ENCODE data around the gene LRRC4C. TPM values are rescaled to one million over a fixed set of nuclear protein-coding genes. Genes with fewer than 3 reads are reported as not detected.

Gene LRRC4C
- total RNA-seq, 1 experiment from 2014 or later = not detected

DNA sequence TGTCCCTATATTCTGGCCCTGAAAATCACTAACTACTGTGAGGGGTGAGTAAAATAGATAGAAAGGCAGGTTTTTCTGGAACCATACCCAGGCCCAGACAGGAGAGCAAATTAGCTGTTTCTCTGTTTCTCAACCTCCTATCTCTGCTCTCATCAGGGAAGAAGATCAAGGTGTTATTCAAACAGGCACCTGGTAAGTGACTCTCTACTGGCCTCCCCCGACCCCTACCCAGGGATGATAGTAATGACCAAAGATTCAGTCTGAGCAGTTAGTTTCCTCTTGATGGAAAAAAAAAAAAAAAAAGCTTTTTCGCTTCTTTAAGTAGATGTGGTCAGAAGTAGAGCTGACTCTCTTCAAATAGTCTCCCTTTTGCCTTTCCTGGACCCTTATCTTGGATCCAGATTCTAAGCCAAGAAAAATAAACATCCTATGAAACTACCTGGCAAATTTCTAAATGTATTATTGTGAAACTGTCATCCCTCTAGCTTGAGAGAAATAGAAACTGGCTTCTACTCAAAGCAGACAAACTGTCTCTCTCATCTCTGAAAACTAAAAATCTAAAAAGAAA lies 9.9 kb downstream of the LRRC4C start:
- H3F3A ChIP-seq (ENCODE audit: low read length, unreplicated experiment) = no peaks in the 10 kb centered on the region
- intact Hi-C loops (cut with micrococcal nuclease) = no loop called here
- H4K20me1 ChIP-seq (ENCODE audit: low read length) = no peaks in the 10 kb centered on the region
- no peaks in the 10 kb centered on the region for H3K9me3 ChIP-seq (ENCODE audit: low read length)
- no peaks in the 10 kb centered on the region for H3K4me1 ChIP-seq (ENCODE audit: insufficient read depth, low read length)
- H3K36me3 ChIP-seq (ENCODE audit: low read depth, low read length) = no peaks in the 10 kb centered on the region
- no peak overlapping the region for H3K27ac ChIP-seq (ENCODE audit: low read length)
- H2AFZ ChIP-seq (ENCODE audit: low read length) = no peak overlapping the region
- H3K9ac ChIP-seq (ENCODE audit: low read length) = no peak overlapping the region
- TF ChIP-seq EZH2phosphoT487 (IDR thresholded peaks at IDR 0.05; ENCODE audit: borderline replicate concordance, low read length) (no peak), EZH2 (IDR thresholded peaks at IDR 0.05; ENCODE audit: low read length, unreplicated experiment) (no peak)
- TF ChIP-seq, protein P1, sequence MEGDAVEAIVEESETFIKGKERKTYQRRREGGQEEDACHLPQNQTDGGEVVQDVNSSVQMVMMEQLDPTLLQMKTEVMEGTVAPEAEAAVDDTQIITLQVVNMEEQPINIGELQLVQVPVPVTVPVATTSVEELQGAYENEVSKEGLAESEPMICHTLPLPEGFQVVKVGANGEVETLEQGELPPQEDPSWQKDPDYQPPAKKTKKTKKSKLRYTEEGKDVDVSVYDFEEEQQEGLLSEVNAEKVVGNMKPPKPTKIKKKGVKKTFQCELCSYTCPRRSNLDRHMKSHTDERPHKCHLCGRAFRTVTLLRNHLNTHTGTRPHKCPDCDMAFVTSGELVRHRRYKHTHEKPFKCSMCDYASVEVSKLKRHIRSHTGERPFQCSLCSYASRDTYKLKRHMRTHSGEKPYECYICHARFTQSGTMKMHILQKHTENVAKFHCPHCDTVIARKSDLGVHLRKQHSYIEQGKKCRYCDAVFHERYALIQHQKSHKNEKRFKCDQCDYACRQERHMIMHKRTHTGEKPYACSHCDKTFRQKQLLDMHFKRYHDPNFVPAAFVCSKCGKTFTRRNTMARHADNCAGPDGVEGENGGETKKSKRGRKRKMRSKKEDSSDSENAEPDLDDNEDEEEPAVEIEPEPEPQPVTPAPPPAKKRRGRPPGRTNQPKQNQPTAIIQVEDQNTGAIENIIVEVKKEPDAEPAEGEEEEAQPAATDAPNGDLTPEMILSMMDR (conservative IDR thresholded peaks at IDR 0.05; ENCODE audit: low read depth, low read length) = no peak
- no peaks in the 10 kb centered on the region for H3K27me3 ChIP-seq (ENCODE audit: low read length)
- no peak for ATAC-seq
- H3K4me2 ChIP-seq (ENCODE audit: low read length) = no peak overlapping the region
- ChIA-PET POLR2A (ENCODE audit: unreplicated experiment) (no interaction called here), CTCF (no interaction called here)
- H3K4me3 ChIP-seq (ENCODE audit: low read length) = no peak overlapping the region
- no TSS peak for BruUV-seq (replicated peaks)
- H3K9me2 ChIP-seq (replicated peaks; ENCODE audit: low read length) = no peaks in the 10 kb centered on the region
- H3K79me2 ChIP-seq (ENCODE audit: low read length) = no peaks in the 10 kb centered on the region
- DNase-seq = no peak

DNA sequence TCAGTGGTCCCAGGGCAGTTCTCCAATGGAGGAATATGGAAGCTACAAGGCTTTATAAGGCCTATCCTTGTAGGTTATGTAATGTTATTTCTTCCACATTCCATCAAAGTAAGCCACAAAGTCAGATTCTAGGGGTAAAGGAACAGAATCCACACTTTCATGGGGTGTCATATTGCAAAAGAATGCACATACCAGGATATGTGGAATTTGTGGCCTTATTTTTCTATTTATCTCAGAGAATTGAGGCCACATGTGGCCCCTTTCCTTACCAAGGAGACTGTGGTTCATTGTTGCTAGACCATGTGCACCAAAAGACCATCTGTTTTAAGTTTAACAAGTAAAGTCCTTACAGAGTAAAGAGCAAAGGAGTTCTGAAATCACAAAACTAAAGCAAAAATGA lies 12.9 kb downstream of the LRRC4C start:
- Histone ChIP-seq H3K36me3 (ENCODE audit: low read depth, low read length) (no peaks in the 10 kb centered on the region), H3K9me3 (ENCODE audit: low read length) (no peaks in the 10 kb centered on the region), H3K9ac (ENCODE audit: low read length) (no peak overlapping the region), H3K4me2 (ENCODE audit: low read length) (no peak overlapping the region), H3K27me3 (ENCODE audit: low read length) (no peaks in the 10 kb centered on the region), H3F3A (ENCODE audit: low read length, unreplicated experiment) (no peaks in the 10 kb centered on the region), H3K79me2 (ENCODE audit: low read length) (no peaks in the 10 kb centered on the region), H3K9me2 (replicated peaks; ENCODE audit: low read length) (no peaks in the 10 kb centered on the region), H2AFZ (ENCODE audit: low read length) (no peak overlapping the region), H4K20me1 (ENCODE audit: low read length) (no peaks in the 10 kb centered on the region), H3K4me1 (ENCODE audit: insufficient read depth, low read length) (no peaks in the 10 kb centered on the region), H3K4me3 (ENCODE audit: low read length) (no peak overlapping the region), H3K27ac (ENCODE audit: low read length) (no peak overlapping the region)
- no peak for DNase-seq
- no peak for ATAC-seq
- BruUV-seq (replicated peaks) = no TSS peak
- POLR2A ChIA-PET (ENCODE audit: unreplicated experiment) = no interaction called here
- CTCF ChIA-PET = no interaction called here
- TF ChIP-seq, protein P1 (conservative IDR thresholded peaks at IDR 0.05; ENCODE audit: low read depth, low read length) = no peak
- TF ChIP-seq EZH2phosphoT487 (IDR thresholded peaks at IDR 0.05; ENCODE audit: borderline replicate concordance, low read length) (no peak), EZH2 (IDR thresholded peaks at IDR 0.05; ENCODE audit: low read length, unreplicated experiment) (no peak)
- intact Hi-C loops (cut with micrococcal nuclease) = no loop called here

GRCh38 chr11:41446107-41446506 lies 13.3 kb downstream of the LRRC4C start:
- CTCF ChIA-PET = no interaction called here

More at GRCh38 chr11:41446107-41446506, 13.3 kb downstream of the LRRC4C start:
- TF ChIP-seq, protein P1 (conservative IDR thresholded peaks at IDR 0.05; ENCODE audit: low read depth, low read length) = no peak
- TF ChIP-seq EZH2phosphoT487 (IDR thresholded peaks at IDR 0.05; ENCODE audit: borderline replicate concordance, low read length) (no peak), EZH2 (IDR thresholded peaks at IDR 0.05; ENCODE audit: low read length, unreplicated experiment) (no peak)
- BruUV-seq (replicated peaks) = no TSS peak
- Histone ChIP-seq H3K27ac (ENCODE audit: low read length) (no peak overlapping the region), H3K4me3 (ENCODE audit: low read length) (no peak overlapping the region), H2AFZ (ENCODE audit: low read length) (no peak overlapping the region), H3K4me1 (ENCODE audit: insufficient read depth, low read length) (no peaks in the 10 kb centered on the region), H3K9me2 (replicated peaks; ENCODE audit: low read length) (no peaks in the 10 kb centered on the region), H3F3A (ENCODE audit: low read length, unreplicated experiment) (no peaks in the 10 kb centered on the region), H3K36me3 (ENCODE audit: low read depth, low read length) (no peaks in the 10 kb centered on the region), H4K20me1 (ENCODE audit: low read length) (no peaks in the 10 kb centered on the region), H3K4me2 (ENCODE audit: low read length) (no peak overlapping the region), H3K27me3 (ENCODE audit: low read length) (no peaks in the 10 kb centered on the region), H3K9me3 (ENCODE audit: low read length) (no peaks in the 10 kb centered on the region), H3K79me2 (ENCODE audit: low read length) (no peaks in the 10 kb centered on the region), H3K9ac (ENCODE audit: low read length) (no peak overlapping the region)
- intact Hi-C loops (cut with micrococcal nuclease) = no loop called here
- peak; percentile 27 for DNase-seq
- no peak for ATAC-seq
- POLR2A ChIA-PET (ENCODE audit: unreplicated experiment) = no interaction called here
